NCI-H187 (cell line): ENCODE measurements around the gene BBC3.

ENCODE experiments used
- DNase-seq, 2 experiments: peaks; one replicate each; lab custom pipeline; 2025; lab: John Stamatoyannopoulos, UW

The BBC3 gene

GRCh38 chr19:47195434-47195833 lies 35.6 kb downstream of the BBC3 start:
- DNase-seq: no peak

- no peak for DNase-seq
Measured at GRCh38 chr19:47190167-47190727, 40.8 kb downstream of the BBC3 start.

GRCh38 chr19:47188507-47189033 lies 42.4 kb downstream of the BBC3 start:
- DNase-seq: no peak

GRCh38 chr19:47187797-47188196 lies 43.2 kb downstream of the BBC3 start:
- no peak for DNase-seq

DNA sequence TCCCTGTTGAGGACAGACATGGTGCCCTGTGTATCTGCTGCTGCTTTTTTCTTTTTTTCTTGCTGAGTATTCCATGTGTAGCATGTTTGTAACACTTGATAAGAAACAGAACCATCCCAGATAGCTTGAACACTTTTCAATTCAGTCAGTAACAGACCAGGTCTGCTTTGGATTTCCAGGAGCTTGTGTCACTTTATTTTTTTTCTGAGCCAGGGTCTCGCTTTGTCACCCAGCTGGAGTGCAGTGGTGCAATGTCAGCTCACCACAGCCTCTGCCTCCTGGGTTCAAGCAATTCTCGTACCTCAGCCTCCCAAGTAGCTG lies 43.7 kb downstream of the BBC3 start:
- DNase-seq: no peak

DNA sequence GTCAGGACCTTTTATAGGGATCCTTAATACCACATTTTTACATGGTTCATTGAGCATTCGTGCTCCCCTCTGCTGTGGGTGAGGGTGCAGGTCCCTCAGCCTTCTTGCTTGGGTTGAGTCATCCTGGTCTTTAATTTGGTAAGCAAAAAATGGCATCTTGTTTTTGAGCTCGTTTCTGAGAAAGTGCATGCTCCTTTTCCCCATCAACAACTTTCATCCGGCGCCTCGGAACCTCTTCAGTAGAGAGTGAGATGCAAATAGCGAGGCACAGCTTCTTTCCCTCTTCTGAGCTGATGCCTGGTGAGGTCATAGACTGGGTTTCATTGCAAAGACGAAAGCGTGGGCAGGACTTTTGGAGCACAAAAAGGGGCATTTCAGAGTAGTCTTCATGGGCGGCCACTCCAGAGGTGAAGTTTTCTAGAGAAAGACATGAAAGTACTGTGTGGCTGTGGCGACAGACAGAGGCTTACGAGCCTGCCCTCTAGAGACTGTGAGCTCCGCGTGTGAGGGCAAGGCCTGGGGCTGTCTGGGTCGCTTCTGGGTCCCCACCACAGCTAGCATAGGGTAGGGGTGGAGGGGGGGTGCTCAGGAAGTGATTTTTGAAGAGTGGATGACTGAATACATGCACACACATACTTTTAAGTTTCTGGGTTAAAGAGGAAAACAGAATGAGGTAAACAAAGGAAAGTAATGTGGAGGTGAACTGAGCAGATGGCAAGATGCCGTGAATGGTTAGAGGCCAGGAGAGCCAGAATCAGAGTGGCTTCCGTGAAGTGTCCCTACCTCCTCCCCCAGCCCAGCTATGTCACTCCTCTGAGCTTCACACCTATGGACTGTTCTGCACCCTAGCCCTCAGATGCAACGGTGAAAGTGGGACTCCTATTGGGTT lies 44.3 kb downstream of the BBC3 start:
- no peak for DNase-seq

DNA sequence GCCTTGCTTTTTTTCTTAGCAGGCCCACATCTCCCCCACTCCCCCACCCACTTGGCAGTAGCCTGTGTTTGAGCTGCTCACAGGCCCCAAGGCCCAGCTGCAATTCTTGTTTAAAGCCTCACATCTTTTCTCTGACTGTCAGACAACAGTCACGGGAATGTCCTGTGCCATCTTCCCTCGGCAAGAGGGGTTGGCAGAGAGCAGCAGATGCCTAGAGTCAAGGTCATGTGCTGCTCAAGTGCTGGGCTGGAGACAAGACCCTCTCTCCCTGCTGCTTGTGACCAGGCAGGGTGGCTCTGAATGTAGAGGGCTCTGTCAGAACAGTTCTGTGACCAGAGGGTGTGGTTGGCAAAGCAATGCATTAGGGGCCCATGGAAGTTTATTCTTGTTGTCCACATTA lies 47.4 kb downstream of the BBC3 start:
- DNase-seq: no peak

DNA sequence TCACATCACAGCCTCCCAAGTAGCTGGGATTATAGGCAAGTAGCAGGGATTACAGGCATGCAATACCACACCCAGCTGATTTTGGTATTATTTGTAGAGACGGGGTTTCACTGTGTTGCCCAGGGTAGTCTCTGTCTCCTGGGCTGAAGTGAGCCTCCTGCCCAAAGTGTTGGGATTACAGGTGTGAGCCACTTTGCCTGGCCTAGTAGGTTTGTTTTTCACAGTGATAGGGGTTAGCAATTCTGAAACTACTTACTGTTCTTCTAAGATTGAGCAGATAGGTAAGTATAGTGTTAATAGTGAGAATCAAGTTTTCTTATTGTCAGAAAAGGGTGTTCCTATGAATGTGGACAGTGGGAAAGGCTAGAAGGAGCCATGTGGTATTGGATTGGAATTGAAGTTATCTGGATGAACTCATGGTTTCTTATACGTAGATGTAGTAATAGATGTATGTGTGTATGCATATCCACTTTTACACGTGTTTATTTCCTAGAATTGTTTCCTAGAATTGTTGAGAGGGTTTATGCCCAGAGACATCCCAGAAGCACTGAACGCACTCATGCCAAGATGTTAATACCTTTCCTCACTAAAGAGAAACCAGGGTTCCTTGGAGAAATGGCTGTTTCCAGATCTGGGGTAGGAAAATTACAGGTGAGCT lies 51.2 kb downstream of the BBC3 start:
- no peak for DNase-seq

GRCh38 chr19:47176627-47177090 lies 54.3 kb downstream of the BBC3 start:
- DNase-seq: no peak

DNA sequence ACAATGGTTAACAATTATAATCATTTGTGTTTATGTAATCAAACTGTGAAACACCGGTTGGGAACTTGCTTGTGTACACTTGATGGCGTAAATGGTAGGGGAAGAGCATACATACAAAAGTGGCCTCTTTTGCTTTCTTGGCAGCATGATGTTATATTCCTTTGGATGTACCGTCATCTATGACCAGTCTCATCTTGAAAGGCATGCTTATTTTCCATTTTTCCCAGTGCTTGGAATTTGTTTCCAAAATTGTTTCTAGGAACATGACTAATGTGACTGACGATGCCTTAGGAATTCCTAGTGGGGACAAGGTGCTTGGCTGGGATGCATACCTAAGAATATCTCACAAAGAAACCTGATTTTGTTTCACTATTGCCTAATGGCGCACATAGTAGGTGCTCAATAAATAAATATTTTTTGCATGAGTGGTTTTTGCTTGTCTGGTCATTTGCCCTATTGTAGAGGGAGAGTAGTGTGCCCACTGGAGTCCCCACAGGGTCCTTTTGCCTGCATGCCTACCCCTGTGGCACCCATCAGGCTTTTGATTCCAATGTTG lies 54.9 kb downstream of the BBC3 start:
- DNase-seq: no peak

DNA sequence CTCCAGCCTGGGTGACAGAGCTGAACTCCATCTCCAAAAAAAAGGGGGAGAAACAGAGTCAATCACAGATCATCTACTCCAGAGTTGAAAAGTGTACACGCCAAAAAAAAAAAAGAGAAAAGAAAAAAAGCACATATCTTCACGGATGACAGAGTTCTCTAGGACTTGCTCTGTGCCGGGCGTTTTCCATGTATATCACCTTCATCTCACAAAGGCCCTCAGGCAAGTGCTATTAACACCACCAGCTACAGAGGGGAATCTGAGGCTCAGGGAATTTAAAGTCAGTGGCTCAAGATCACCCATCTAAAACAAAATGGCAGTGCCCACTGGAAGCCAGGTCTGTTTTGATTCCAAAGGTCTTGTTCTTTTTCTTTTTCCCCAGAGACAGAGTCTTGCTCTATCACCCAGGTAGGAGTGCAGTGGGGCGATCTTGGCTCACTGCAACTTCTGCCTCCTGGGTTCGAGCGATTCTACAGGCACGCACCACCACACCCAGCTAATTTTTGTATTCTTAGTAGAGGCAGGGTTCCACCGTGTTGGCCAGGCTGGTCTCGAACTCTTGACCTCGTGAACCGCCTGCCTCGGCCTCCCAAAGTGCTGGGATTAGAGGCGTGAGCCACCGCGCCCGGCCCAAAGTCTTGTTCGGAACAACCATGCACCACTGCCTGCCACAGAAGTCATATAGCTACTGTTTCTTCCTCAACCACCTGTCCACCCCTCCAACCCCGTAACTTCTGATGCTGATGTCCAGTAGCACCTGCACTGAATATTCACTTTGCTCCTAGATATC lies 58.1 kb downstream of the BBC3 start:
- DNase-seq: no peak
